Measurements from ENCODE around the gene ZNF425.

Gene ZNF425

GRCh38 chr7:149136118-149136517 is 10.0 kb upstream of the ZNF425 start:
- no peak for DNase-seq (ENCODE audit: low read depth, low spot score)
- H3K4me3 ChIP-seq (ENCODE audit: low read depth, low read length): no peak overlapping the region
- ChIA-PET POLR2A (interaction anchor here (1.1 kb wide), 1 partner anchor 11 kb away, joined by 4 read pairs; the partner anchor contains the start of gene ZNF398), CTCF (interaction anchor here (2.1 to 4.9 kb wide), 3 partner anchors 8 to 11 kb away, joined by 5 to 42 read pairs (median 15); partner anchors contain the start of genes ZNF398 and ZNF425)
- no peak for TF ChIP-seq CTCF (IDR thresholded peaks at IDR 0.05; ENCODE audit: insufficient read depth, low read length, missing control alignments)

GRCh38 chr7:149133028-149133710 is 7.0 kb upstream of the ZNF425 start:
- no peak for DNase-seq (ENCODE audit: low read depth, low spot score)
- TF ChIP-seq CTCF (IDR thresholded peaks at IDR 0.05; ENCODE audit: insufficient read depth, low read length, missing control alignments): no peak
- POLR2A ChIA-PET: no interaction called here
- no peak overlapping the region for H3K4me3 ChIP-seq (ENCODE audit: low read depth, low read length)
- CTCF ChIA-PET: interaction anchor here (2.9 kb wide), 1 partner anchor 14 kb away, joined by 18 read pairs; the partner anchor contains the start of gene ZNF398

GRCh38 chr7:149130572-149131198 is 4.6 kb upstream of the ZNF425 start:
- ChIA-PET CTCF (interaction anchor here (1.3 kb wide), 1 partner anchor 65 kb away, joined by 4 read pairs; no protein-coding TSS in a partner anchor), POLR2A (no interaction called here)
- no peak for TF ChIP-seq CTCF (IDR thresholded peaks at IDR 0.05; ENCODE audit: insufficient read depth, low read length, missing control alignments)
- H3K4me3 ChIP-seq (ENCODE audit: low read depth, low read length): no peak overlapping the region
- DNase-seq (ENCODE audit: low read depth, low spot score): no peak

- TF ChIP-seq CTCF (IDR thresholded peaks at IDR 0.05; ENCODE audit: insufficient read depth, low read length, missing control alignments): no peak
- ChIA-PET CTCF (interaction anchor here (0.7 to 4.2 kb wide), 32 partner anchors 8 to 647 kb away, joined by 3 to 42 read pairs (median 4); partner anchors contain the start of genes ZNF282, ZNF398, ZNF467 and ZNF783), POLR2A (interaction anchor here (1.2 to 2.6 kb wide), 2 partner anchors 21 to 121 kb away, joined by 3 to 26 read pairs; partner anchors contain the start of gene ZNF398)
- H3K4me3 ChIP-seq (ENCODE audit: low read depth, low read length): peak overlapping the region; percentile 96
- DNase-seq (ENCODE audit: low read depth, low spot score): no peak
These were observed 640 bp upstream of the ZNF425 start for GRCh38 chr7:149126662-149127266.

- POLR2A ChIA-PET: interaction anchor here (0.7 to 2.6 kb wide), 3 partner anchors 22 to 1893 kb away, joined by 3 to 26 read pairs (median 4); partner anchors contain the start of gene ZNF398
- DNase-seq (ENCODE audit: low read depth, low spot score): no peak
- H3K4me3 ChIP-seq (ENCODE audit: low read depth, low read length): peak overlapping the region; percentile 96
- no peak for TF ChIP-seq CTCF (IDR thresholded peaks at IDR 0.05; ENCODE audit: insufficient read depth, low read length, missing control alignments)
- CTCF ChIA-PET: interaction anchor here (0.6 to 4.2 kb wide), 25 partner anchors 8 to 136 kb away, joined by 3 to 42 read pairs (median 5); partner anchors contain the start of genes ZNF282, ZNF398, ZNF783 and ZNF786
These were observed 798 bp downstream of the ZNF425 start for GRCh38 chr7:149125189-149125862.

Data from AG04449 (cell line).